ENCODE data around the gene FOXI3. TPM values are rescaled to one million over a fixed set of nuclear protein-coding genes. Genes with fewer than 3 reads are reported as not detected.

FOXI3 gene
- not detected in 2 replicates for total RNA-seq

- H3K9me3 Mint-ChIP-seq: no peaks in the 10 kb centered on the region
- peak within 1 kb of the TSS; percentile 73 for H3K4me3 Mint-ChIP-seq (ENCODE audit: low read depth)
- H3K36me3 Mint-ChIP-seq (ENCODE audit: low read depth): no peaks in the 10 kb centered on the region
- intact Hi-C loops (cut with micrococcal nuclease): no loop called here
- no peak within 1 kb of the TSS for H3K27ac Mint-ChIP-seq
- peaks cover 59% of the 10 kb centered on the region for H3K27me3 Mint-ChIP-seq (ENCODE audit: low read depth)
- no peak for DNase-seq (ENCODE audit: low spot score)
- peaks cover 5% of the 10 kb centered on the region for H3K4me1 Mint-ChIP-seq (ENCODE audit: low read depth)
Observed at GRCh38 chr2:88452565-88452905, at the start of gene FOXI3. FOXI3 (minus strand) TSS chr2:88452693; CDS start chr2:88452535, 158 bp downstream.

- Mint-ChIP-seq H3K9me3 (no peaks in the 10 kb centered on the region), H3K4me1 (ENCODE audit: low read depth) (no peaks in the 10 kb centered on the region), H3K27ac (no peak overlapping the region), H3K27me3 (ENCODE audit: low read depth) (peaks cover 4% of the 10 kb centered on the region), H3K4me3 (ENCODE audit: low read depth) (no peak overlapping the region), H3K36me3 (ENCODE audit: low read depth) (no peaks in the 10 kb centered on the region)
- DNase-seq (ENCODE audit: low spot score): no peak
- intact Hi-C loops (cut with micrococcal nuclease): no loop called here
Observed at GRCh38 chr2:88500691-88501090, 48.2 kb upstream of the FOXI3 start.

DNA sequence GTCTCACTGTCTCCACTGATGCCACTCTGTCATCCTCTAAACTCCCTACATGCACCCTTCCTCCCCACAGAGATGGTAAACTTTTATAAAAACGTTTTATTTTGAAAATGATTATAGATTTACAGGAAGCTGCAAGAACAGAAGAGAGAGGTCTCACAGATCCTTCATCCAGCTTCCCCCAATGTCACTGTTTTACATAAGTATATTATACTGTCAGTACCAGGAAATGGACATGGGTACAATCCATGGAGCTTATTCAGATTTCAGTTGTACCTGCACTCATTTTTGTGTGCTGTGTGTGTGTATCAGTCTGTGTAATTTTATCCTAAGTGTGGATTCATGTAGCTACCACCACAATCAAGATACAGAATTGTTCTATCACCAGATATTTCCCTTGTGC, 46.7 kb upstream of the FOXI3 start:
- no peaks in the 10 kb centered on the region for H3K9me3 Mint-ChIP-seq
- H3K27ac Mint-ChIP-seq: no peak overlapping the region
- intact Hi-C loops (cut with micrococcal nuclease): no loop called here
- H3K4me3 Mint-ChIP-seq (ENCODE audit: low read depth): no peak overlapping the region
- no peaks in the 10 kb centered on the region for H3K36me3 Mint-ChIP-seq (ENCODE audit: low read depth)
- no peak for DNase-seq (ENCODE audit: low spot score)
- no peaks in the 10 kb centered on the region for H3K4me1 Mint-ChIP-seq (ENCODE audit: low read depth)
- peaks cover 4% of the 10 kb centered on the region for H3K27me3 Mint-ChIP-seq (ENCODE audit: low read depth)

GRCh38 chr2:88493481-88493880, 41.0 kb upstream of the FOXI3 start:
- Mint-ChIP-seq H3K4me1 (ENCODE audit: low read depth) (no peaks in the 10 kb centered on the region), H3K9me3 (no peaks in the 10 kb centered on the region), H3K4me3 (ENCODE audit: low read depth) (no peak overlapping the region), H3K27me3 (ENCODE audit: low read depth) (peaks cover 10% of the 10 kb centered on the region), H3K27ac (no peak overlapping the region), H3K36me3 (ENCODE audit: low read depth) (no peaks in the 10 kb centered on the region)
- intact Hi-C loops (cut with micrococcal nuclease): no loop called here
- DNase-seq (ENCODE audit: low spot score): no peak

DNA sequence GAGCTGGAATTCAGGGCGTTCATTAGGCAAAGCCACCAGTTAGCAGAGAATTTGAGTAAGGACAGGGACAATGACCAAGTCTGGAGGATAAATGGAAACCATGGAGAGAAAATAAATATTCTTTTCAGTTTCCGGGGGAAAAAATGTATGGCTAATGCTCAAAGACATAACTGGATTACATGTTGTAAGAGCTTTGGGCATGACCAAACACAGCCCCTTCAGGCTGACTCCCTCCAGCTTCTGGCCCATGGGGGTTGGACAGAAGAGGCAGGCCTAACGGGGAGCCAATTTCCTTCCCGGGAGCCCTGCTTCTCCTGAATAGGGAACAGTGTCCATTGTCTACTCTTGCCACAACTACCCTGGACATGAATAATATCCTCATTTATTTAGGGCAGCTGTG, 39.5 kb upstream of the FOXI3 start:
- DNase-seq (ENCODE audit: low spot score): no peak
- intact Hi-C loops (cut with micrococcal nuclease): no loop called here
- H3K4me3 Mint-ChIP-seq (ENCODE audit: low read depth): no peak overlapping the region
- no peaks in the 10 kb centered on the region for H3K4me1 Mint-ChIP-seq (ENCODE audit: low read depth)
- no peak overlapping the region for H3K27ac Mint-ChIP-seq
- no peaks in the 10 kb centered on the region for H3K9me3 Mint-ChIP-seq
- H3K36me3 Mint-ChIP-seq (ENCODE audit: low read depth): no peaks in the 10 kb centered on the region
- peaks cover 10% of the 10 kb centered on the region for H3K27me3 Mint-ChIP-seq (ENCODE audit: low read depth)

GRCh38 chr2:88489181-88489580, 36.7 kb upstream of the FOXI3 start:
- Mint-ChIP-seq H3K4me3 (ENCODE audit: low read depth) (no peak overlapping the region), H3K27ac (no peak overlapping the region), H3K36me3 (ENCODE audit: low read depth) (no peaks in the 10 kb centered on the region), H3K27me3 (ENCODE audit: low read depth) (peaks cover 8% of the 10 kb centered on the region), H3K9me3 (no peaks in the 10 kb centered on the region), H3K4me1 (ENCODE audit: low read depth) (no peaks in the 10 kb centered on the region)
- no peak for DNase-seq (ENCODE audit: low spot score)
- intact Hi-C loops (cut with micrococcal nuclease): no loop called here

GRCh38 chr2:88483200-88483599, 30.7 kb upstream of the FOXI3 start:
- DNase-seq (ENCODE audit: low spot score): no peak
- intact Hi-C loops (cut with micrococcal nuclease): no loop called here
- no peaks in the 10 kb centered on the region for H3K4me1 Mint-ChIP-seq (ENCODE audit: low read depth)
- no peak overlapping the region for H3K27ac Mint-ChIP-seq
- H3K9me3 Mint-ChIP-seq: no peaks in the 10 kb centered on the region
- H3K27me3 Mint-ChIP-seq (ENCODE audit: low read depth): peaks cover 1% of the 10 kb centered on the region
- H3K4me3 Mint-ChIP-seq (ENCODE audit: low read depth): no peak overlapping the region
- H3K36me3 Mint-ChIP-seq (ENCODE audit: low read depth): no peaks in the 10 kb centered on the region

DNA sequence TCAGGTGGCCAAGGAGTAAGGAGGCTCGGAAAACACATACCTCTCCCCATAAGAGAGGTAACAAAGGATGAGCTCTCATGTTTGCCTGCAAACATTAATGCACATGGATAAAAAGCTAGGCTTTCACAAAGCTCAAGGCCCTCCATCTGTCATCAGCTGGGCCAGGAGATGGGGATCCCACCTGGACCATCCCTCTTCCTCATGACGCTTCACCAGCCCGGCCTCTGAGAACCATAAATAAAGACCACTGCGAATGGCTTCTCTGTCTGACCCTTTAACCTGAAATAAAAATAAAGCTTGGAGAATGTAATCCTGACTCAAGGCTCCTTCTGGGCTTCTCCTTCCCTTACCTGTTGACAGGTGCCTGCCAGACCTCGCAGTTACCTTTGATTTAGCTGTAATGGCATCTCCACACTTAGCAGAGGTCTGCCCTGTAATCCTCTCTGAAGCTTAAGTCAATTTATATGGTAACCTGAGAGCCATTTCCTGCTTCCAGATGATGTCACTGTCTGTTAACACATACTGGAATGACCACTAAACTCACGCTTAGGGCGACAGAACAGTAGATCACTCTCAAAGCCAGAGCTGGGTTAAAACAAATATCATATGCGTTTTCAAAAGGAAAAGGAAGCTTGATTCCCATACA, 29.3 kb upstream of the FOXI3 start:
- Mint-ChIP-seq H3K4me3 (ENCODE audit: low read depth) (no peak overlapping the region), H3K4me1 (ENCODE audit: low read depth) (no peaks in the 10 kb centered on the region), H3K27ac (no peak overlapping the region), H3K36me3 (ENCODE audit: low read depth) (no peaks in the 10 kb centered on the region), H3K27me3 (ENCODE audit: low read depth) (peaks cover 1% of the 10 kb centered on the region), H3K9me3 (no peaks in the 10 kb centered on the region)
- DNase-seq (ENCODE audit: low spot score): no peak
- intact Hi-C loops (cut with micrococcal nuclease): no loop called here

DNA sequence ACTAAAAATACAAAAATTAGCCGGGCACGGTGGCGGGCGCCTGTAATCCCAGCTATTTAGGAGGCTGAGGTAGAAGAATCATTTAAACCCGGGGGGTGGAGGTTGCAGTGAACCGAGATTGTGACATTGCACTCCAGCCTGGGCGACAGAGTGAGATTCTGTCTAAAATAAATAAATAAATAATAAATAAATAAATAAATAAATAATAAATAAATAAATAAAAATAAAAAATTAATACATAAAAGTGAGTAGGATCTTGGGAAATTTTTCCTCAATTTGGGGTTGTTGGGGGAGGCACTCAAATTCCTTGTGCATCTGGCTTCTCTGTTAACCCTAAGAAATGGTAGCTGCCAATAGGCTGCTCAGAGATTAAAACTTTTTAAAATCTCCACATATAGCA, 20.3 kb upstream of the FOXI3 start:
- no peaks in the 10 kb centered on the region for H3K4me1 Mint-ChIP-seq (ENCODE audit: low read depth)

DNA sequence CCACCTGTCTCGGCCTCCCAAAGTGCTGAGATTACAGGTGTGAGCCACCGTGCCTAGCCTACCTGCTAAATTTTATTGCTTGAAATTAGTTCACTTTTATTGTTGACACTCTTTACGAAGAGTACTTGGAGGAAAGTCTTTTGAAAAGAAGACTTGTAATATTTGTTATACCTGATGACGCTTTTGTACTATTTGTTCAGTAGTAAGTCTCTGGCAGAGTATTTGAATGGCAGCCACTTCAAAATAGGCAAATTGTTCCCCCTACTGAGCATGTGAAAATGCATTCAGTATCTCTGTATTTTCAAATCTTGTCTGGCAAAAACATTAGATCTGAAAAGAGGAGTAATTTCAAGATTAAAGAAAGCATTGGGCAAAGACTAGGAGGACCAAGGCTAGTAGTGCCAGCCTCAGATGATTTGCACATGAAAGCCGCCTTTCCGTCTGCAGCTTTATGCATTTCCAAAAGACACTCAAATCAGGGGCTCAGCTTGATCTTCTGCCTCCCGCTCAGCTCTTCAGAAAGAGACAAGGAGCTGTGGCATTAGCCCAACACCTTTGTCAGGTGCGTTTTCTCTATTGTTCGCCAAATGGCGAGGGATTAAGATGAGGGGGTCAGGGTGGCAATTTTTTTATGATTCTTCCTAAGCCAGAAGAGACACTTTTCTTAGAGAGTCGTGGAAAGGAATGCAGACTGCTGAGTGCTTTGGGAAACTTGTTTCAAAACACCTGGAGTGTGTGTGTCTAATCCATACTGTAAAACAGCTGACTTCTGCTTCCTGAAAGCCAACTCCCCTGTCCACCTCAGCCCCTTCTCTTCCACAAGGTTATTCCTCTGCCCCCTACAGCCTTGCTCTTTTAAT, 18.8 kb upstream of the FOXI3 start:
- no peaks in the 10 kb centered on the region for H3K36me3 Mint-ChIP-seq (ENCODE audit: low read depth)
- intact Hi-C loops (cut with micrococcal nuclease): no loop called here
- H3K9me3 Mint-ChIP-seq: no peaks in the 10 kb centered on the region
- no peak overlapping the region for H3K4me3 Mint-ChIP-seq (ENCODE audit: low read depth)
- no peaks in the 10 kb centered on the region for H3K4me1 Mint-ChIP-seq (ENCODE audit: low read depth)
- no peak overlapping the region for H3K27ac Mint-ChIP-seq
- no peak for DNase-seq (ENCODE audit: low spot score)
- peaks cover 8% of the 10 kb centered on the region for H3K27me3 Mint-ChIP-seq (ENCODE audit: low read depth)

More for the DNA sequence above, 20.3 kb upstream of the FOXI3 start:
- Mint-ChIP-seq H3K9me3 (no peaks in the 10 kb centered on the region), H3K27me3 (ENCODE audit: low read depth) (peaks cover 8% of the 10 kb centered on the region), H3K4me3 (ENCODE audit: low read depth) (no peak overlapping the region), H3K27ac (no peak overlapping the region), H3K36me3 (ENCODE audit: low read depth) (no peaks in the 10 kb centered on the region)
- intact Hi-C loops (cut with micrococcal nuclease): no loop called here
- no peak for DNase-seq (ENCODE audit: low spot score)

DNA sequence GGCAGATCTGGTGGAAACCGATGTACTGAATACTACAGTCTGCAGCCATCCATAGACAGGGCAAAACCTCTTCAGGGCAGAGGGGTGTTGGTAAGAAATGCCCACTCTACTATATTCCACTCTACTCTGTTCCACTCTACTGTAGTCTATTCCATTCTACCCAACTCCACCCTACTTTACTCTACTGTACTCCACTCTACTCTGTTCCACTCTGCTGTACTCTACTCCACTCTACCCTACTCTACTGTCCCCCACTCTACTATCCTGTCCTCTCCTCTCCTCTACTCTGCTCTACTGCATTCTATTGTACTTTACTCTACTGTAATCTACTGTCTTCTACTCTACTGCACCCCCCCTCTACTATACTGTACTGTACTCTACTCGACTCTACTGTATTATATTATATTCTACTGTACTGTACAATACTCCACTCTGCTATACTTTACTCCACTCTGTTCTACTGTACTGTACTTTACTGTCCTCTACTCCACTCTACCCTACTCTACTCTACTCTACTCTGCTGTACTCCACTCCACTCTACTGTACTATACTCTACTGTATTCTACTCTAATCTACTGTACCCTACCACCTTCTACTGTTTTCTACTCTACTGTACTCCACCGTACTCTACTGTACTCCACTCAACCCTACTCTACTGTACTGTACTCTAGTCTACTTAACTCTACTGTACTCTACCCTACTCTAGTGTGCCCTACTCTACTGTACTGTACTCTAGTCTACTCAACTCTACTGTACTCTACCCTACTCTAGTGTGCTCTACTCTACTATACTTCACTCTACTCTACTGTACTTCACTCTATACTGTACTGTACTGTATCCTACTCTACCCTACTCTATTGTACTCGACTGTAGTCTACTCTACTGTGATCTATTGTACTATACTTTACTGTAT, 17.0 kb upstream of the FOXI3 start:
- H3K4me1 Mint-ChIP-seq (ENCODE audit: low read depth): no peaks in the 10 kb centered on the region

DNA sequence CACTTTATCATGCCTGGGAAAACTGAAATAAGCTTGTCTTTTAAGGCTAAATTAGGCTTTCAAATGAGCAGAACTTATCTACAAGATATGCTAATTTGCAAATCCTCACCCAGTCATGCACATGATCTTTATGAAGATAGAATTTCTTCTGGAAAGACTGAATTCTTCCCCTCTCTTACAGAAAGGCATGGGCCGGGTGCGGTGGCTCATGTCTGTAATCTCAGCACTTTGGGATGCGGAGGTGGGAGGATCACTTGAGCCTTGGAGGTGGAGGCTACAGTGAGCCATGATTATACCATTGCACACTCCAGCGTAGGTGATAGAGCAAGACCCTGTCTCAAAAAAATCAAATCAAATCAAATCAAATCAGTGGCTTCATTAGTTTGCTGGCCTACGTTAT, 11.7 kb upstream of the FOXI3 start:
- no peaks in the 10 kb centered on the region for H3K36me3 Mint-ChIP-seq (ENCODE audit: low read depth)
- H3K4me1 Mint-ChIP-seq (ENCODE audit: low read depth): no peaks in the 10 kb centered on the region
- H3K27me3 Mint-ChIP-seq (ENCODE audit: low read depth): peaks cover 2% of the 10 kb centered on the region
- intact Hi-C loops (cut with micrococcal nuclease): no loop called here
- DNase-seq (ENCODE audit: low spot score): no peak
- H3K27ac Mint-ChIP-seq: no peak overlapping the region
- no peaks in the 10 kb centered on the region for H3K9me3 Mint-ChIP-seq
- no peak overlapping the region for H3K4me3 Mint-ChIP-seq (ENCODE audit: low read depth)

More for the DNA sequence above, 17.0 kb upstream of the FOXI3 start:
- Mint-ChIP-seq H3K9me3 (no peaks in the 10 kb centered on the region), H3K27ac (no peak overlapping the region), H3K4me3 (ENCODE audit: low read depth) (no peak overlapping the region), H3K36me3 (ENCODE audit: low read depth) (no peaks in the 10 kb centered on the region), H3K27me3 (ENCODE audit: low read depth) (peaks cover 8% of the 10 kb centered on the region)
- intact Hi-C loops (cut with micrococcal nuclease): no loop called here
- DNase-seq (ENCODE audit: low spot score): no peak

- intact Hi-C loops (cut with micrococcal nuclease): no loop called here
- no peaks in the 10 kb centered on the region for H3K4me1 Mint-ChIP-seq (ENCODE audit: low read depth)
- peaks cover 28% of the 10 kb centered on the region for H3K27me3 Mint-ChIP-seq (ENCODE audit: low read depth)
- DNase-seq (ENCODE audit: low spot score): no peak
- H3K36me3 Mint-ChIP-seq (ENCODE audit: low read depth): no peaks in the 10 kb centered on the region
- H3K4me3 Mint-ChIP-seq (ENCODE audit: low read depth): no peak overlapping the region
- H3K9me3 Mint-ChIP-seq: no peaks in the 10 kb centered on the region
- H3K27ac Mint-ChIP-seq: no peak overlapping the region
Observed at GRCh38 chr2:88458633-88459032, 6.1 kb upstream of the FOXI3 start.

Measured in activated T-helper 2 cell treated with anti-CD3 and anti-CD28 coated beads, Interferon-gamma antibody, Interleukin-2, Interleukin-4, amounts not matched to agents 10 μg/mL and 5 μg/mL and 100 μg/mL, durations not matched to agents 14 hours and 24 hours and 36 hours (primary cell).